GM20431 (cell line): ENCODE results near the gene ABHD5.

ENCODE experiments used
- in situ Hi-C: fragments of 300-500 bp; cut with MseI, MboI; formaldehyde crosslinking; loops from one replicate; pipeline ENCODE4 v1.15.0; 2020; ENCODE audit warnings: low sequenced_read_pairs; ENCODE audit not compliant: unreplicated experiment

The ABHD5 gene

DNA sequence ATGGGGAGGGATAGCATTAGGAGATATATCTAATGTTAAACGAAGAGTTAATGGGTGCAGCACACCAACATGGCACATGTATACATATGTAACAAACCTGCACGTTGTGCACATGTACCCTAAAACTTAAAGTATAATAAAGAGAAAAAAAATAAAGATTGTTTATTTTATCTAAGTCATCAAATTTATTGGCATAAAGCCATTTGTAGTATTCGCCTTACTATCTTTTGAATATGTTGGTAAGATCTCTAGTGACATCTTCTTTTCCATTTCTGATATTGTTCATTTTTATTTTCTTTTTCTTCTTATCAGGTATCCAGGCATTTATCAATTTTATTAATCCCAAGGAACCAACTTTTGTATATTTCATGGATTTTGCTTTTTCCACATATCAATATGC, 5.8 kb upstream of the ABHD5 start:
- in situ Hi-C loops: no loop called here

DNA sequence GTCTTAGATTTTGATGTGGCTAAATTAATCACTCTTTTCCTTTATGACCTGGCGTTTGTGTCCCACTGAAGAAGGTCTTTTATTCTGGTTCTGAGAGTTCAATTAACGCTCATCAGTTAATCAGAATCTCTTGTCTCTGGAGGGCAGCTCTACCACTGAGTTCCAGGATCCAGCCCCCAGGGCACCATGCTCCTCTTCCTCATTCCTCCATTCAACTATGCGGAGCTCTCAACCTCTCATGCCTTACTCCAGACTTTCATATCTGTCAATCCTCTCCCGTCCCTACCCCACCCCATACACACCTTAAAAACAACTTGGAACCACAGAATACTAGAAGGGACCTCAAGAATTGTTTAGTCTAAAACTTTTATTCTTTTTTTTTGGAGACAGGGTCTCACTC, 4.8 kb upstream of the ABHD5 start:
- in situ Hi-C loops: no loop called here

DNA sequence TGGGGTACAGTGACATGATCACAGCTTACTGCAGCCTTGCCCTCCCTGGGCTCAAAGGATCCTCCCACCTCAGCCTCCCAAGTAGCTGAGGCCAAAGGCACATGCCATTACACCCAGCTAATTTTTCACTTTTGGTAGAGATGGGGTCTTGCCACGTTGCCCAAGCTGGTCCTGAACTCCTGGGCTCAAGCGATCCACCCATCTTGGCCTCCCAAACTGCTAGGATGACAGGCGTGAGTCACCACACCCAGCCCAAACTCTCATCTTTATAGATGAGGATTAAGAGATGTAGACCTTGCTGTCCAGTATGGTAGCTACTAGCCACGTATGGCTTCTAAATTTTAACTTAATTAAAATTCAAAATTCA, 4.4 kb upstream of the ABHD5 start:
- in situ Hi-C loops: no loop called here

DNA sequence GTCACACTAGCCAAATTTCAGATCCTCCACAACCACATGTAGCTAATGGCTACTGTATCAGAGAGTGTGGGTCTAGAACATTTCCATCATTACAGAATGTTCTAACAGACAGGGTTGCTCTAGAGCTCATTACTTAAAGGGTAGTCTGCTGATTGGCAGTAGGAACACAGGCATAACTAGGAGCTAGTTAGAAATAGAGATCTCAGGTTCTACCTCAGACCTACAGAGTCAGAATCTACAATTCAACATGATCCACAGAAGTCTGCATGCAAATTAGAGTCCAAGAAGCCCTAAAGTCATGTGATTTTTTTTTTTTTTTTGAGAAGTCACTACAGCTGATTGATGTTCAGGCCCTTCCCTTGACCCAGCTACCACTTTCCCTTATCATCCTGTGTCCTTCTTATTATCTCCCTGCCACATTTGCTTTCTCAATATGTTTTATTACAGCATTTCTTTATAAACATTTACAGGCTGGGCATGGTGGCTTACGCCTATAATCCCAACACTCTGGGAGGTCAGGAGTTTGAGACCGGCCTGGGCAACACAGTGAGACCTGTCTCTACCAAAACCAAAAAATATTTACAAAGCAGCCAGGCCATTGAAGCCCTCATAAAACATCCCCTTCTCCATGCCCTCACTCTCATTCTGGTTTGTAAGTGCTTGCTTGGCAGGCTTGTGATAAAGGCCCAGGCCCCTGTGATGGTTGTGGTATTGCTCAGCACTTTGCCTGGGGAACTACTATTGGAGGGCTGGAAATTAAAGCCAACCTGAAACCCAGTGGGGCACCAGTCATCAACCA, 3.8 kb upstream of the ABHD5 start:
- in situ Hi-C loops: no loop called here

DNA sequence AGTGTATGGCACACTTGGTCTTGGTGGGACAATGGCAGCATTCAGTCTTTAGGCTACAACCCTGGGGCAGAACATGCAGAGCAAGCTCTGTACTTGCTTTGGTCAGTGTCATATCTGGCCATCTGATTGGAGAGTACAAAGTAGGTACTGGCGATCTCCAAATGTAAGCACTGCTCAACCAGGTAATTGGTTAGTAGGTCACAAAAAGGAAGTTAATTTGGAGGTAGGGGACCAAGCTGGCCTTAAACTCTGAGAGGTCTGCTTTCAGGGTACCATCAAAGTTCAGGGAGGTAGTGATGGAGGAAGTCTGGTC, 3.3 kb upstream of the ABHD5 start:
- in situ Hi-C loops: no loop called here

DNA sequence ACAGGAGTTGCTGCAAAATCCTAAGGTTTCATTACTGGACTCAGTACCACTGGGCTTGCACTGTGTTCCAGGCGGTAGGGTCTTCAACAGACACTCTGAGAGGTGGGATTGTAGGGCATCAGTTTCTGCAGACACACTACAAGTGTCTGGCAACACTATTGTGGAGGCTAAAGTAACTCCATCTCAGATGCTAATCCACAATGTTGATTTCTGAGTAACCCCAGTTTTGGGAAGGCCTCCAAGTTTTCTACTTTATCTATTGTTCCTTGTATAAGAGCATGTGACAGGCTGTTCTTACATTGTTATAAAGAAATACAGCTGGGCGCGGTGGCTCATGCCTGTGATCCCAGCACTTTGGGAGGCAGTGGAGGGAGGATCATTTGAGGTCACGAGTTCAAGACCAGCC, 2.5 kb upstream of the ABHD5 start:
- in situ Hi-C loops: no loop called here

DNA sequence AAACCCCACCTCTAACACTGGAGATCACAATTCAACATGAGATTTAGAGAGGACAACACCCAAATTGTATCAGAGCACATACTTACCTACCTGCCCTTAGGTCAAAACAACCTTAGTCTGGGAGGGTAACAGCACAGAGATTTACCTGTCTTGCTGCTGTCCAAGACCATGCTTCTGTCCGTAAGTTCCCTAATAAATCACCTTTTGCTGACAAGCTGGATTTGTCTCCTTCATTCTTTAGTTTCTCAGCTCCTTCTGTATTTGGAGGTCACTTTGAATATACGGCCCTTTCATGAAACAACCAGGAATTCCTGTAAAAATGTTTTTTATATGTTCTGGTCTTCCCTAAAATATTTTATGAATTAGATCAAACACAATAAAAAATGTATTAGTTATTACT, 1.6 kb upstream of the ABHD5 start:
- in situ Hi-C loops: no loop called here

DNA sequence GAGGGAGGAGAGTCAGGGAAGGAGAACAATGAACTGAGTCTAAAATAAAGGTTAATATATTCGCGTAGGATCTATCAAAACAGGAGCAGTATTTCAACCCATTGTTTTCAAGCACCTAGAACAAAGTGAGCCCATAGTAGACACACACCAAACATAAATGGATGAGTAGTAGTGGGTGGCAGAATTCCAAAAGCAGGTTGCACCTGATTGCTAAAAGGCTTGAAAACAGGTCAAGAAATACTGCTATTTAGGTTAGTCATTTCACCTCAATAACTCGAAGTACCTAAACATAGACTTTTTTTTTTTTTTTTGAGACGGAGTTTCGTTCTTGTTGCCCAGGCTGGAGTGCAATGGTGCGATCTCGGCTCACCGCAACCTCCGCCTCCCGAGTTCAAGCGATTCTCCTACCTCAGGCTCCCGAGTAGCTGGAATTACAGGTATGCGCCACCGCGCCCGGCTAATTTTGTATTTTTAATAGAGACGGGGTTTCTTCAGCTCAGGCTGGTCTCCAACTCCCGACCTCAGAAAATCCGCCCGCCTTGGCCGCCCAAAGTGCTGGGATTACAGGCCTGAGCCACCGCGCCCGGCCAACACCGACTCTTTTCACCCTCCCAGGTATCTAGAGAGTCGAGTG, 855 bp upstream of the ABHD5 start:
- in situ Hi-C loops: no loop called here

DNA sequence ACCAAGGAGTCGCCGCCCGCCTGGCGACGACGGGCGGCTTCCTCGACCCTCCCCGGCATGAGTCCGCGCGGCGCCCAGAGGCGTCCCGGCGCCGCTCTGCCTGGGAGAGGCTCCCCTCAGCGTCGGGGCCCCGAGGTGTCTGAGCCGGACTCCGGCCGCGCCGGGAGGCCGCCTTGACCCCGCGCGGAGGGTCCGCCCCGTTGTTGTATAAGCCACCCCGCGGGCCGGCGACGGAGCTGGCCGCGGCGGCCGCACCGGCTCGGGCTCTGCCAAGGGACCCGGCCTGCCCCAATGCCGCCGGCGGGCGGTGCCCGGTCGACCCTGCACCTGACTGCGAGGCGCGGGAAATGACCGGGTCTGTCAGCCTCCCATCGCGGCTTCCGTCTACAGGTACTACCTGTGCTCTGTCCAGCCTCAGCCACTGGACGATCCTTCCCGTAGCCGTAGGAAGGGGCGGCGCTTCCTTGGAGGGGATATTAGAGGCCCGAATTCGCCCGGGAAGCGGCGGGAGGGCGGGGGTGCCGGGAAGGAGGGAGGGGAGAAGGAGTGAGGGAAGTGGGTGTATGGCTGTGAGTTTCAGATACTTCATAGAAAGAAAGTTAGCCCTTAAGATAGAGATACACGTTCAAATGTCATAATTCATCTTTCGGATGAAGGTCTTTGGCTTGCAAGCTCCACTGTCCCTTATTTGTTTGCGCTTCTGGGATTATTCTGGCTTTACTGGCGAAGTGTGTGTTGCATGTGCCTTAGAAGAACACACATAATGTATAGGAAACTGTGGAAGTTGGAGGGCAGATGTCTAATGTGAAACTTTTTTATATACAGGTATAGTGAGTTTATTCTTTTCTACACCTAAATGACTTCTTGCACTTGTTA, 620 bp downstream of the ABHD5 start:
- in situ Hi-C loops: no loop called here

DNA sequence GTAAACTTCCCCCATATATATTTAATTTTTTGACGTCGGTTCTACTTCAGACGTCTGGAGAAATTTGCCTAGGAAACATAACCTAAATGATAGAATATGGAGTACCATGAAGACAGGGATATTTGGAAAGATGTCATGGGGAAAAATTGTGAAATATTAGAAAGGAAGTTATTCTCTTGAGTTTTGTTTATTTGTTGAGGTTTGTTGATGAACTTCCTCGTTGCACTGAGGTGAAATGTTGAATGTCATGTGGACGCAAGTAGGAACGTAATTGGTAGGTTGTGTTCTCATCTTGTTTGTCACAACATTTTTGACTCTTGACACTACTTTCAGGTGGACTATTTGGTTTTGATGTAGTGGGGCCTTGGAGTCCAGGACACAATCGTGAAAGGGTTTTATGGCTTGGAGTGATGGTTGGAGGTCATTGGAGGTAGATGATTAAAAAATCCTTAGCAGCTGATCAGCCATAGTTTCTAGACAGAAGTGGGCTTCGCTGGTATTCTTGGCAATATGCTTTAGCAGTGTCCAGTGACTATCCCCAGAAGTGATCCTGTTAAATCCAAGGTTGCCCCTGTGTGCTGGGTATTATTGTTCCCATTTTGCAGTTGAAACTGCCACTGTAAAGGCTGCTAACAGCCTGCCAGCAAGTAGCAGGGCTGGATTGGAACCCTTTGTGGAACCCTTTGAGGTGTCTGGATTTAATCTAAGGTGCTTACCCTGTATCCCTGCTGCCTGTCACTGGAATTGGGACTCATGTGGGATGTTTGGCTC, 1.5 kb downstream of the ABHD5 start:
- in situ Hi-C loops: no loop called here

DNA sequence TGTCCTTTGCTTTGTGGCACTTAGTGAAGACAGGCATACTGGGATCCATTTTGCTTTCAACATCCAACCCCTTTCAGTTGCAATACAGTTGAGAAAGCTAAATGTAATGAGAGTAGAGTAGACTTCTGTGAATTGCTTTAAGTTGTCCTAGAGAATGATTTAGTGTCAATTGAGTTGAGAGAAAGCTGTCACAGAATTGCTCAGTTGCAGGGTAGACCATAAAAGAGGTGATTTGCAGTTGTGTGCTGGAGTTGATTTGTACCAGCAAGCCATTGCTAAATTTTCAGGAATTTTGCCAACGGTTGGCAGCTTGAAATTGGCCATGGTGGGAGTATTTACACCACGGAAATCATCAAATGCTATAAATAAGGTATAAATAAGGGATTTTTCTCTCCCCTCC, 2.2 kb downstream of the ABHD5 start:
- in situ Hi-C loops: no loop called here

DNA sequence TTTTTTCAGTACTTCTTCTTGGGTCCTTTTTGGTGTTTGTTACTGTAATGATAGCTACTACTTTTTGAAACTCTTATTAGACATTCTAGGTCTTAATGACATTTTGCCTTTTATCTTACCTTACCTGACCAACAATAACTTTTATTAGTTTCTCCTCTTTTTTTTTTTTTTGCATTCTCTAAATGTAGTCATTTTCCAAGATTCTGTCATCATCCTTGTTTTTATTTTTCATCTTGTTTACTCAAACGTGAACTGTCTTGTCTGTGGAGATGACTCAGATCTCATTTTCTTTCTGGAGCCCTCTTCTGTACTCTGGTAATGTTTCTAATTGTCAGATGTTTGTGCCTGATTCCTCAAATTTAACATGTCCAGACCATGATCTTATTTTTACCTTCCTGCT, 2.9 kb downstream of the ABHD5 start:
- in situ Hi-C loops: no loop called here

DNA sequence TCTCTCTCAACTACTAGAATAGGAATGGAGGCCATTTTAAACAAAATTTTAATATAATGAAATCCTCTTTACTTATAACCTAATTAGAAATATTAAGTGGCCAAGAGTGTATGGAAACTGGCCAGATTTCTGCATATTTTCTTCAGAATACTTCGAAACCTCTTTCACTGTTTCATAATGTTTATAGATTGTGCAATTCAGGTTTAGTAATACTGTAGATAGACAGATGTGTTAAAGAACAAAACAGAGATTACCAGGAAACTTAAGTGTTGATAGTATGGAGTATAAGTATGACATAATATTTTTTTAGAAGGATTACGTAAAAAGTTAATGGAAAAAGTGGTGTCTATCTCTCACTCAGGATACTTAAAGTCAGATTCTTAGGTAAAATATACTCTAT, 4.7 kb downstream of the ABHD5 start:
- in situ Hi-C loops: no loop called here

DNA sequence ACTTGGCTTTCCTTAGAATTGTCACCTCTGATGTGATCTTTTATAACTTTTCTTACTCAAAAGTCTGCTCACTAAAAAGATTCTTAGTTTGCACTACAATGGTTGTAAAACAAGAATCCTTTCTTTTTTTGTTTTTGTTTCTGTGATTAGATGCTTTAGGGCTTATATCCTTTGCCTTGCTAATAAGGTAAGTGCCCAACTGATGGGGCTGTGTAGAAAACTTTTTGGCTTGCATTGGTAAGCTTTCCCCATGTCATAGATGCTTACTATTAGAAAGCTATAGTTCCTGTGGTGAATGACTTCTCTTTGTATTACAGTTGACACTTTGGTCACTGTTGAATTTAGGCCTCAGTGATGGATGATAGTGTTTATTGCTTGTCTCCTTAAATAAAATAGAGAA, 5.1 kb downstream of the ABHD5 start:
- in situ Hi-C loops: no loop called here

DNA sequence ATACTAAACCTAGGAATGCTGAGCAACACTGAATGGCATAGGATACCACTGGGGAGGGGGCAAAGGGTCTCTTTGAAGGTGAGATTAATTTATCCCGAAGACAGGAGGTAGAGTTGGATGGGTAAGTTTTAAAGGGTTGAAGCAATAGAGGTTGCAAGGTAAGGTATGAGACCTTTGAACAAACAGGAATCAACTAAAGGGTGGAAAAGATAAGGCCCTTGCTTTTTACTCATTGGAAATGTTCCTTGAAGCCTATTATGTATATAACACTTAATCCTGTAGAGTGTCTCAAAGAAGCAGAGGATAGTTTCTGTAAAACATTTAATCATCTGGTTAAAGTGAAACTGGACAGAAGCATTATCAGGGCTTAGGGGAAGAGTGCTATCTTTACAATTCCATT, 5.7 kb downstream of the ABHD5 start:
- in situ Hi-C loops: no loop called here

DNA sequence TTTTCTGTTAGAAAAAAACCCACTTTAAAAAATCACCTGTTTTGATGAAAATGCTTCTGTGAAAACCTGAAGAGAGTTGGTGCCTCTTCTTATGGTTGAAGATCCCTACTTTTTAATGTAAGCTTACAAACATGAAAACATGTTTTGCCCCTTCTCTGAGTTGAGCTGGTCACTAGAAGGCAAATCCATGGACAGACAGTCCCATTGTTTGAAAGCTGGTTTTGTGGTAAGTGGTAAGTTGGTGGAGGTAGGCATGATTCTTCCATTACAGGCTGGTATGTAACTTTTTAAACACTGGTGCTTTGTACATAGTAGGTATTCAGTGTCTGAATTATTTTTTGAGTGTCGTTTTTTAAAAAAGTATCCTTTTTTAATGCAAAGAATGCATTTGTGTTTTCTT, 6.1 kb downstream of the ABHD5 start:
- in situ Hi-C loops: no loop called here

DNA sequence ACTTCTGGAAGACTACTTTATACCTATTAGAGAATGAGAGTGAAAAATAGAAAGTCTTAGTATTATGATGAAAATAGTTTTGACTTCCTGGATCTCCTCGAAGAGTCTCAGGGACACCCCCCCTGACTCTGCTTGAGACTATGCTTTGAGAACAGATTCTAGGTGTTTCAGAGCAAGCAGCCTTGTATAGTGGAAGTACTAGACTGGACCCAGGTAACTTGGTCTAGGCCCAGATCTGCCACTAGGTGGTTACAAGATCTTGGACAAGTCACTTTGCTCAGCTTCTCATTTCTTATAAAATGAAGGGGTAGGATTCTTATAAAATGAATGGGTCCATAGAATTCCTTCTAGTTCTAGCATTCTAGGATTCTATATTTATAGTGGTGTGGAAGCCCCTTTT, 9.1 kb downstream of the ABHD5 start:
- in situ Hi-C loops: no loop called here

DNA sequence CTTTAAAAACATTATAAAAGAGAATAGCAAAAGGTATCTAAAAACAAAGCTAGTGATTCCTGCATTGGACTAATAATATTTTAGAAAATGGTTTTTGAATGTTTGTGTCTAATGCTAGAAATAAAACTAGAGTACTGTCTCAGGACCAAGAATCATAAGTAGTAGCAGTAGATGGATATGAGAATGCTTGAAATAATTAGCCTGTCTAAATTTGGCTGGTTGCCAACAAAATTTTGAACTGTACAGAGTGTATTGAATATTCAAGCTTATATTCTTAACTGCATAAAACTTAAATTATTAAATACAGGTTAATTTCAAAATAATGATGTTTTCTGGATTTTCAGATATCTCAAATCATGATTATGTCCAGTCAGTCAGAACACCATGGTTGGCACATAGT, 14.0 kb downstream of the ABHD5 start:
- in situ Hi-C loops: no loop called here

DNA sequence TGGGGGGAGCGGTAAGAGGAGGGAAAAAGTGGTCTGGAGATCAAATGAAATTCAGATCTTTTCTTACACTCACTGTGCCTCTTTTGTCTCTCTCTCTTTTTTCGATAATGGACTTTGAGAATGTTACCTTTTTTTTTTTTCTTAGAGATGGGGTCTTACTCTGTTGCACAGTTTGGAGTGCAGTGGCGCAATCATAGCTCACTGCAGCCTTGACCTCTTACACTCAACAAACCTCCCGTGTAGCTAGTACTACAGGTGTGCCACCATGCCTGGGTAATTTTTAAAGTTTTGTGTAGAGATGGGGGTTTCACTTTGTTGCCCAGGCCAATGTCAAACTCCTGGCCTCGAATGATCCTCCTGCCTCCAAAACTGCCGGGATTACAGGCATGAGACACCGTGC, 15.6 kb downstream of the ABHD5 start:
- in situ Hi-C loops: no loop called here

DNA sequence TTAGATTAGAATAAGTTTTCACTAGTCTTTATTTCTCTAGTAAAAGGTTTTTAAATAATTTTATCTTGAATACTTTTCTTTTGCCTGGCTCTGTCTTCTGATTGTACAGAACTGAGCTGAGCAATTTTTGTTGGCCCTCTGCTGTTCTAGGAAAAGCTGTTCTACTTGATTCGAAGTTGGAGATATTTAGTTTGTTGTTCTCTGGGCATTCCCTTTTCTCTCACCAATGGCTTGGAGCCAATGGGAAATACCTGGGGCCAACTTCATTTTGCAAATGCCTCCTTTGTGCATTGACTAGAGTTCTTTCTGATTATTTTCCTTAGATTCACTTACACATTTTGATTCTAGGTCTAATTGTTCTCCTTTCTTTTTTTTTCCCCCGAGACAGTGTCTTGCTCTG, 16.5 kb downstream of the ABHD5 start:
- in situ Hi-C loops: no loop called here

DNA sequence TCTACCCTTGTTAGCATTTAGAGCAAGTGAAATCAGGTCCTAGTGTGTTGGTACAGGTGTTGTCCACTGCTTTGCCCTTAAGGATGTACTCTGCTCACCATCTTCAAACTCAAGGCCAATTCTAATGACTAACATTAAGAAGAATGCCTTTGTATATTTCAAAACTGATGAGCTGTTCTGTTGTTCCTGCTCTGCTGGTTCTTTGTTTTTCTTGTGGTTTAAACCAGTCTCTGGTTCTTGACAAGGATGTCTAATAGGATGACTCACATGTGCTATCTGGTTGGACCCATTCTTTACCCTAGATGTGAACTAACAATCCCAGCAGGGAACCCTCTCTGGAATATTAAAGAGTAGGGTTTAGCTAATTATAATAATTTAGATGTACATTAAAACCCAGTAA, 17.3 kb downstream of the ABHD5 start:
- in situ Hi-C loops: no loop called here
